Ovary (tissue), 9 donors: ENCODE results near the gene DTX4. TPM values are rescaled to one million over a fixed set of nuclear protein-coding genes. Genes with fewer than 3 reads are reported as not detected.
A peak's percentile ranks its signal among the peaks of the same experiment; 100 is the strongest.

ENCODE experiments used
- DNase-seq, 5 donors: peaks; one replicate each; pipeline ENCODE4 v3.0.0-alpha.2; 2019 to 2020
- H3K27ac ChIP-seq, 2 donors: fragments of 200-600 bp; one replicate each; pipeline versions ENCODE4 v1.5.1 to v1.8.0; 2019 to 2022
- H3K27me3 ChIP-seq: fragments of 200-600 bp; one replicate; pipeline ENCODE4 v1.8.0; 2022
- H3K36me3 ChIP-seq: fragments of 200-600 bp; sonication (generic); one replicate; pipeline ENCODE4 v1.5.1; 2019
- H3K4me1 ChIP-seq: one replicate; pipeline ENCODE4 v1.8.1; 2013; ENCODE audit warnings: mild to moderate bottlenecking, moderate library complexity; ENCODE audit not compliant: insufficient read depth
- H3K4me3 ChIP-seq: fragments of 200-600 bp; sonication (generic); one replicate; pipeline ENCODE4 v1.5.1; 2017
- H3K9me3 ChIP-seq, 2 donors: fragments of 200-600 bp in 1 of 2; sonication (generic) in 1 of 2; one replicate each; pipeline versions ENCODE4 v1.5.1 to v1.8.1; 2013 to 2019; ENCODE audit warnings: mild to moderate bottlenecking in 1 of 2, moderate library complexity in 1 of 2
- EP300 ChIP-seq: sonication (generic); formaldehyde crosslinking; IDR thresholded peaks from one replicate; pipeline ENCODE4 v1.6.1; 2017; ENCODE audit warnings: antibody characterized with exemption
- POLR2A ChIP-seq: fragments of 450-650 bp; IDR thresholded peaks from one replicate; pipeline ENCODE4 v1.6.1; 2017; ENCODE audit warnings: antibody characterized with exemption, mild to moderate bottlenecking, moderate library complexity
- WGBS, 3 donors: extraction: QIAGEN DNeasy Blood & Tissue Kit in 1 of 3; methylation state at CpG; one replicate each; pipeline versions ENCODE4 v1.1.5 to v1.1.7; 2013 to 2017; 5-methylcytosine and 5-hydroxymethylcytosine counted together
- intact Hi-C, 4 donors: fragments of 100-400 bp; cut with DNase I; formaldehyde crosslinking; loops; one replicate each; pipeline versions ENCODE4 v1.11.0 to v1.15.1; 2022 to 2023
- polyA plus RNA-seq, 2 donors: library from polyadenylated mRNA; stranded (reverse); fragments of 200-250 nt in 1 of 2; fragments of 350-450 nt in 1 of 2; fragmentation: Illumina TruSeq in 1 of 2; extraction: RNeasy Lipid Tissue Mini Kit (QIAGEN cat#74804) in 1 of 2; gene quantifications; one replicate each; pipeline ENCODE4 v1.2.3, GENCODE V29; 2013 to 2014
- total RNA-seq, 7 donors: library from RNA; depleted of rRNA in 2 of 7; stranded (reverse); fragments of >200 nt in 2 of 7; fragmentation: NEBNext Ultra II Directional in 3 of 7; extraction: Animal tissue kit (Norgen Biotek cat#: 25700) in 3 of 7; gene quantifications; one replicate each; pipeline versions ENCODE4 v1.1.0 to v1.2.4, GENCODE V29; 2016 to 2023
- TF ChIP-seq, protein P1 (sequence below), 3 donors: fragments of 450-650 bp in 2 of 3; fragments of 200-600 bp in 1 of 3; IDR thresholded peaks; one replicate each; pipeline versions ENCODE4 v1.5.1 to v1.8.0; 2016 to 2022; ENCODE audit warnings: antibody characterized with exemption in 3 of 3, mild to moderate bottlenecking in 1 of 3
- donor health status: DM: no; HTN: no; CAD: no; lungs with moderate emphysema.
- donor health status: DM: no; HTN: no; CAD: no.
- donor health status: Bipolar disorder and iron deficiency.
- donor health status: DM: yes; HTN: yes; CAD: no.
- donor health status: DM: no; HTN: no; CAD: no.
- donor health status: DM: yes; HTN: yes; CAD: no.

DTX4 gene
- total and polyA plus RNA-seq, 9 donors, result 6.1 to 21.5 (median 16.9) TPM

GRCh38 chr11:59144096-59144495 lies 27.8 kb upstream of the DTX4 start:
- intact Hi-C loops, result no loop called here
- 83 to 86% (median 85%) methylated on average over 1 of the region's 1 CpG for whole genome bisulfite sequencing, 3 donors
- no peak for DNase-seq

GRCh38 chr11:59144579-59145345 lies 27.2 kb upstream of the DTX4 start:
- DNase-seq, result peak; percentile 78 to 86 (median 81)
- H3K9me3 ChIP-seq, result no peaks in the 10 kb centered on the region
- intact Hi-C loops, result no loop called here
- H3K4me3 ChIP-seq, result peak overlapping the region; percentile 43
- no peaks in the 10 kb centered on the region for H3K27me3 ChIP-seq
- H3K36me3 ChIP-seq, result no peaks in the 10 kb centered on the region
- 1 to 2% (median 2%) methylated on average over 39 of the region's 39 CpGs for WGBS, 3 donors
- TF ChIP-seq, protein P1, sequence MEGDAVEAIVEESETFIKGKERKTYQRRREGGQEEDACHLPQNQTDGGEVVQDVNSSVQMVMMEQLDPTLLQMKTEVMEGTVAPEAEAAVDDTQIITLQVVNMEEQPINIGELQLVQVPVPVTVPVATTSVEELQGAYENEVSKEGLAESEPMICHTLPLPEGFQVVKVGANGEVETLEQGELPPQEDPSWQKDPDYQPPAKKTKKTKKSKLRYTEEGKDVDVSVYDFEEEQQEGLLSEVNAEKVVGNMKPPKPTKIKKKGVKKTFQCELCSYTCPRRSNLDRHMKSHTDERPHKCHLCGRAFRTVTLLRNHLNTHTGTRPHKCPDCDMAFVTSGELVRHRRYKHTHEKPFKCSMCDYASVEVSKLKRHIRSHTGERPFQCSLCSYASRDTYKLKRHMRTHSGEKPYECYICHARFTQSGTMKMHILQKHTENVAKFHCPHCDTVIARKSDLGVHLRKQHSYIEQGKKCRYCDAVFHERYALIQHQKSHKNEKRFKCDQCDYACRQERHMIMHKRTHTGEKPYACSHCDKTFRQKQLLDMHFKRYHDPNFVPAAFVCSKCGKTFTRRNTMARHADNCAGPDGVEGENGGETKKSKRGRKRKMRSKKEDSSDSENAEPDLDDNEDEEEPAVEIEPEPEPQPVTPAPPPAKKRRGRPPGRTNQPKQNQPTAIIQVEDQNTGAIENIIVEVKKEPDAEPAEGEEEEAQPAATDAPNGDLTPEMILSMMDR (IDR thresholded peaks at IDR 0.05), result no peak
- no peak for TF ChIP-seq POLR2A
- TF ChIP-seq EP300, result no peak
- H3K4me1 ChIP-seq, result peaks cover 6% of the 10 kb centered on the region
- peak overlapping the region; percentile 38 to 87 for H3K27ac ChIP-seq

More at GRCh38 chr11:59144096-59144495, 27.8 kb upstream of the DTX4 start:
- no peaks in the 10 kb centered on the region for H3K9me3 ChIP-seq
- no peaks in the 10 kb centered on the region for H3K36me3 ChIP-seq
- H3K4me3 ChIP-seq, result peak overlapping the region; percentile 43
- peaks cover 6% of the 10 kb centered on the region for H3K4me1 ChIP-seq
- TF ChIP-seq EP300, result no peak
- TF ChIP-seq, protein P1 (IDR thresholded peaks at IDR 0.05), result no peak
- TF ChIP-seq POLR2A, result no peak
- no peaks in the 10 kb centered on the region for H3K27me3 ChIP-seq
- H3K27ac ChIP-seq, result peak overlapping the region; percentile 38 to 87

DNA sequence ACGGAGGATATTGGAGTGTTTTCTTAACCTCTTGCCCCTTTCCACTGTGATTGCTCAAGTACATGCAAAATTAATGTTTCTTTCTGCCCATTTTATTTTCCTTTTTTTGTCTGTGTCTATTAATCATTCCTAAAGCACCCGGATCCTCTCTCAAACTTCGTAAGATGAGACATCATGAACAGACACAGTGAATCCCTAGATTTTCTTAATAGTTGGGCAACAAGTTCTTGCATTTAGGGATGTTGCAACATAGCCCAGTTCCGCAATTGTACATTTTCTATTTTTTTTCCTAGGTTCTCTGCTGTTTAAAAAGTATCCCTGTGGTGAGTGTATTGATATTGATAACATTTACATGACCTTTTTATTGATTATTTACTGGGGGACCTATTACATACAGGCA lies 26.4 kb upstream of the DTX4 start:
- intact Hi-C loops, result no loop called here
- no peak overlapping the region for H3K27ac ChIP-seq
- no peaks in the 10 kb centered on the region for H3K36me3 ChIP-seq
- WGBS, 3 donors, result 57 to 69% (median 59%) methylated on average over 4 of the region's 4 CpGs
- no peak overlapping the region for H3K4me3 ChIP-seq
- no peaks in the 10 kb centered on the region for H3K27me3 ChIP-seq
- DNase-seq, result no peak
- H3K9me3 ChIP-seq, result no peaks in the 10 kb centered on the region
- TF ChIP-seq POLR2A (no peak), EP300 (no peak)
- TF ChIP-seq, protein P1 (IDR thresholded peaks at IDR 0.05), result no peak
- peaks cover 6% of the 10 kb centered on the region for H3K4me1 ChIP-seq

- intact Hi-C loops, result no loop called here
- H3K9me3 ChIP-seq, result no peaks in the 10 kb centered on the region
Observed at GRCh38 chr11:59151761-59152160, 20.2 kb upstream of the DTX4 start.

More at GRCh38 chr11:59151761-59152160, 20.2 kb upstream of the DTX4 start:
- 97 to 98% (median 97%) methylated on average over 1 of the region's 1 CpG for WGBS, 3 donors
- H3K36me3 ChIP-seq, result no peaks in the 10 kb centered on the region
- no peak overlapping the region for H3K27ac ChIP-seq
- H3K27me3 ChIP-seq, result no peaks in the 10 kb centered on the region
- H3K4me3 ChIP-seq, result no peak overlapping the region
- no peak for DNase-seq
- H3K4me1 ChIP-seq, result no peaks in the 10 kb centered on the region
- TF ChIP-seq POLR2A (no peak), EP300 (no peak)
- TF ChIP-seq, protein P1 (IDR thresholded peaks at IDR 0.05), result no peak
